Measurements from ENCODE around the gene GRAP2.

The GRAP2 gene

GRCh38 chr22:39970742-39971141 lies 69.9 kb downstream of the GRAP2 start:
- H3K4me3 ChIP-seq (ENCODE audit: low read depth, low read length): no peak overlapping the region
- no peak for DNase-seq (ENCODE audit: low read depth)
- TF ChIP-seq POLR2A (IDR thresholded peaks at IDR 0.05; ENCODE audit: extremely low read depth, insufficient read length) (no peak), MAX (IDR thresholded peaks at IDR 0.05; ENCODE audit: low read depth, low read length) (no peak), MYC (IDR thresholded peaks at IDR 0.05; ENCODE audit: low read depth, low read length) (no peak)
- TF ChIP-seq, protein P1, sequence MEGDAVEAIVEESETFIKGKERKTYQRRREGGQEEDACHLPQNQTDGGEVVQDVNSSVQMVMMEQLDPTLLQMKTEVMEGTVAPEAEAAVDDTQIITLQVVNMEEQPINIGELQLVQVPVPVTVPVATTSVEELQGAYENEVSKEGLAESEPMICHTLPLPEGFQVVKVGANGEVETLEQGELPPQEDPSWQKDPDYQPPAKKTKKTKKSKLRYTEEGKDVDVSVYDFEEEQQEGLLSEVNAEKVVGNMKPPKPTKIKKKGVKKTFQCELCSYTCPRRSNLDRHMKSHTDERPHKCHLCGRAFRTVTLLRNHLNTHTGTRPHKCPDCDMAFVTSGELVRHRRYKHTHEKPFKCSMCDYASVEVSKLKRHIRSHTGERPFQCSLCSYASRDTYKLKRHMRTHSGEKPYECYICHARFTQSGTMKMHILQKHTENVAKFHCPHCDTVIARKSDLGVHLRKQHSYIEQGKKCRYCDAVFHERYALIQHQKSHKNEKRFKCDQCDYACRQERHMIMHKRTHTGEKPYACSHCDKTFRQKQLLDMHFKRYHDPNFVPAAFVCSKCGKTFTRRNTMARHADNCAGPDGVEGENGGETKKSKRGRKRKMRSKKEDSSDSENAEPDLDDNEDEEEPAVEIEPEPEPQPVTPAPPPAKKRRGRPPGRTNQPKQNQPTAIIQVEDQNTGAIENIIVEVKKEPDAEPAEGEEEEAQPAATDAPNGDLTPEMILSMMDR (IDR thresholded peaks at IDR 0.05; ENCODE audit: low read depth, low read length): no peak

DNA sequence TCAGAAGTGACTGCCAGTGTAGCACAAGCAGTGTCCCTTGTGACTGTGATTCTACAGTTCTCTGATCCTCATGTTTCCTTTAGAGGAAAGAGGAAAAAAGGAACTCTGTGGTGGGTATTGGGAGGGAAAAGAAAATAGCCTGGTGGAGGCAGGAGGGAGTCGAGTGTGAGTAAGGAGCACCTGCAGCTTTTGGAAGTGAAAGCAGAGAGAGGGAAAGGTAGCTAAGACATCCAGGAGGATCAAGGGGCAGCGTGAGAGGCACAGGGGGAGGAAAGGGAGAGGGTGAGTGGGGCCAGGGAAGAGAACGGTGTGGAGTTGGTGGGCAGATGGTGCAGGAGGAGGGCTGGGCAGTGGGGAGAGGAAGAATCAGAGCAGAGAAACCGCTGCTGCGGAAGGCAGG lies 71.8 kb downstream of the GRAP2 start:
- no peak for TF ChIP-seq MAX (IDR thresholded peaks at IDR 0.05; ENCODE audit: low read depth, low read length)
- TF ChIP-seq, protein P1 (IDR thresholded peaks at IDR 0.05; ENCODE audit: low read depth, low read length): no peak
- TF ChIP-seq POLR2A (IDR thresholded peaks at IDR 0.05; ENCODE audit: extremely low read depth, insufficient read length): no peak
- no peak for TF ChIP-seq MYC (IDR thresholded peaks at IDR 0.05; ENCODE audit: low read depth, low read length)
- no peak for DNase-seq (ENCODE audit: low read depth)
- no peak overlapping the region for H3K4me3 ChIP-seq (ENCODE audit: low read depth, low read length)

- no peak for TF ChIP-seq POLR2A (IDR thresholded peaks at IDR 0.05; ENCODE audit: extremely low read depth, insufficient read length)
- TF ChIP-seq, protein P1 (IDR thresholded peaks at IDR 0.05; ENCODE audit: low read depth, low read length): no peak
- no peak for TF ChIP-seq MYC (IDR thresholded peaks at IDR 0.05; ENCODE audit: low read depth, low read length)
- no peak for TF ChIP-seq MAX (IDR thresholded peaks at IDR 0.05; ENCODE audit: low read depth, low read length)
- DNase-seq (ENCODE audit: low read depth): no peak
- no peak overlapping the region for H3K4me3 ChIP-seq (ENCODE audit: low read depth, low read length)
Measured at GRCh38 chr22:39973656-39974055, 72.8 kb downstream of the GRAP2 start.

- DNase-seq (ENCODE audit: low read depth): no peak
- H3K4me3 ChIP-seq (ENCODE audit: low read depth, low read length): no peak overlapping the region
- TF ChIP-seq MYC (IDR thresholded peaks at IDR 0.05; ENCODE audit: low read depth, low read length) (no peak), POLR2A (IDR thresholded peaks at IDR 0.05; ENCODE audit: extremely low read depth, insufficient read length) (no peak), MAX (IDR thresholded peaks at IDR 0.05; ENCODE audit: low read depth, low read length) (no peak)
- TF ChIP-seq, protein P1 (IDR thresholded peaks at IDR 0.05; ENCODE audit: low read depth, low read length): no peak
Measured at GRCh38 chr22:39974065-39974464, 73.2 kb downstream of the GRAP2 start.

DNA sequence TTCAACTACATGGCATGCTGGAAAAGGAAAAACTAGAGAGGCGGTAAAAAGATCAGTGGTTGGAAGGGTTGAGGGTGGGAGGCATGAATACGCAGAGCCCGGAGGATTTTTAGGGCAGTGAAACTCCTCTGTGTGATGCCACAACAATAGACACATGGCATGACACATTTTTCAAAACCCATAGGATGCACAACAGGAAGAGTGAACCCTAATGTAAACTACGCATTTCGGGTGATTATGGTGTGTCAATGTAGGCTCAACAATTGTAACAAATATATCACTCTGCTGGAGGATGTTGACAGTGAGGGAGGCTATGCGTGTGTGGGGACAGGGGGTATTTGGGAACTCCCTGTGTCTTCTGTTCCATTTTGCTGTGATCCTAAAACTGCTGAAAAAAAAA lies 78.2 kb downstream of the GRAP2 start:
- H3K4me3 ChIP-seq (ENCODE audit: low read depth, low read length): no peak overlapping the region
- no peak for DNase-seq (ENCODE audit: low read depth)
- TF ChIP-seq MYC (IDR thresholded peaks at IDR 0.05; ENCODE audit: low read depth, low read length): no peak
- no peak for TF ChIP-seq POLR2A (IDR thresholded peaks at IDR 0.05; ENCODE audit: extremely low read depth, insufficient read length)
- TF ChIP-seq MAX (IDR thresholded peaks at IDR 0.05; ENCODE audit: low read depth, low read length): no peak
- TF ChIP-seq, protein P1 (IDR thresholded peaks at IDR 0.05; ENCODE audit: low read depth, low read length): no peak

DNA sequence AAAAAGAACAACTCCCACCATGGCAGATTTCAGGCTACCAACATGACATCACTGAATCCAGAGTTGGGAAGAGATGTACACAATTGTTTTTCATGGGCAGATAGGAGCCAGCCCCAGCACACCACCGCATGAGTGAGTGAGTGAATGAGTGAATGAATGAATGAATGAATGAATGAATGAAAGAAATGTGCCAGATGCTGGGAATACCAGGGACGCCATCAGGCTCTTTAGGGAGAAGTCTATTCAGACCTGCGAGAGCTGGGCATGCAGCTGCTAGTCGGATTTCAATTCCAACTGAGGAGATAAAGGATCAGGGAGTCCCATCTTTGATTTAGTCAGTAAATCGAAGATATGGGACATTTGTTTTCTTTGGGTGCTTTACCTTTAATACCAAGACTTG lies 78.6 kb downstream of the GRAP2 start:
- DNase-seq (ENCODE audit: low read depth): no peak
- no peak overlapping the region for H3K4me3 ChIP-seq (ENCODE audit: low read depth, low read length)
- TF ChIP-seq POLR2A (IDR thresholded peaks at IDR 0.05; ENCODE audit: extremely low read depth, insufficient read length) (no peak), MAX (IDR thresholded peaks at IDR 0.05; ENCODE audit: low read depth, low read length) (no peak), MYC (IDR thresholded peaks at IDR 0.05; ENCODE audit: low read depth, low read length) (no peak)
- TF ChIP-seq, protein P1 (IDR thresholded peaks at IDR 0.05; ENCODE audit: low read depth, low read length): no peak
